Measurements from ENCODE around the gene C1QTNF4. TPM values are rescaled to one million over a fixed set of nuclear protein-coding genes. Genes with fewer than 3 reads are reported as not detected.
A peak's percentile ranks its signal among the peaks of the same experiment; 100 is the strongest.

C1QTNF4 gene
- total RNA-seq, 2 experiments from 2014 or later, result 0.14 TPM; not detected in 1

GRCh38 chr11:47616726-47617416 is 22.7 kb upstream of the C1QTNF4 start:
- Mint-ChIP-seq H3K27me3 (no peaks in the 10 kb centered on the region), H3K36me3 (ENCODE audit: low read depth) (peaks cover 11% of the 10 kb centered on the region), H3K27ac (no peak overlapping the region), H3K4me1 (no peaks in the 10 kb centered on the region), H3K9me3 (ENCODE audit: low read depth) (no peaks in the 10 kb centered on the region), H3K4me3 (no peak overlapping the region)
- CTCF ChIA-PET, result interaction anchor here (0.6 to 1.3 kb wide), 8 partner anchors 10 to 160 kb away, joined by 3 to 5 read pairs (median 3); no protein-coding TSS in a partner anchor
- POLR2A ChIA-PET, result interaction anchor here (0.6 to 0.7 kb wide), 3 partner anchors 22 to 166 kb away, joined by 3 to 4 read pairs (median 3); no protein-coding TSS in a partner anchor
- DNase-seq (peak; percentile 54), ATAC-seq (peak; percentile 60)
- intact Hi-C loops (cut with DNase I, micrococcal nuclease), result no loop called here

- no peak for ATAC-seq
- no peaks in the 10 kb centered on the region for H3K9me3 Mint-ChIP-seq (ENCODE audit: low read depth)
- no peak overlapping the region for H3K4me3 Mint-ChIP-seq
- intact Hi-C loops (cut with DNase I, micrococcal nuclease), result no loop called here
- H3K36me3 Mint-ChIP-seq (ENCODE audit: low read depth), result peaks cover 9% of the 10 kb centered on the region
- CTCF ChIA-PET, result interaction anchor here (1.3 kb wide), 1 partner anchor 37 kb away, joined by 5 read pairs; the partner anchor contains the start of genes KBTBD4 and NDUFS3
- DNase-seq, result no peak
- no peak overlapping the region for H3K27ac Mint-ChIP-seq
- POLR2A ChIA-PET, result no interaction called here
- H3K4me1 Mint-ChIP-seq, result no peaks in the 10 kb centered on the region
- no peaks in the 10 kb centered on the region for H3K27me3 Mint-ChIP-seq
Observed at GRCh38 chr11:47615249-47615648, 21.0 kb upstream of the C1QTNF4 start.

DNA sequence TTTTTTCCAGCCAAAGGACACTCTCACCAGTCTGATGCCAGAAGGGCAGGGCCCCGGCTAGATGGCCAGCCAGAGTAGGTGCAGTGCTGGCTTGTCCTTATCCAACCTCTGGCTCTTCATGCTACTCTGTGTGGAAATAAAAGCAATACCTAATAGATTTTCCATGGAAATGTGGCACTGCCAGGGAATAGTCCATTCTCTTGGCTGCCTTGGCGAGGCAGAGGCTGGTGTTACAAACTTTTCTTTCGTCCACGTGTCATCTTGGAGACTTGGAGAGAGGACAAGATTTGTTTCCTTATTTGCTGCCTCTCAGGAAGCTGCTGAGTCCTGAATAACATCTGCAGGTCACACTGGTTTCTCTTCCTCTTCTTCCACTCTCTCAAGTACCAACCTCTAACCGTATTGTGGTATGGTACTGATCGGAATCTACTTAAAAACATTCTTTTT is 17.2 kb upstream of the C1QTNF4 start:
- intact Hi-C loops (cut with DNase I, micrococcal nuclease), result no loop called here
- POLR2A ChIA-PET, result no interaction called here
- no peak overlapping the region for H3K4me3 Mint-ChIP-seq
- no peaks in the 10 kb centered on the region for H3K27me3 Mint-ChIP-seq
- no peak overlapping the region for H3K27ac Mint-ChIP-seq
- H3K4me1 Mint-ChIP-seq, result no peaks in the 10 kb centered on the region
- H3K9me3 Mint-ChIP-seq (ENCODE audit: low read depth), result no peaks in the 10 kb centered on the region
- no peaks in the 10 kb centered on the region for H3K36me3 Mint-ChIP-seq (ENCODE audit: low read depth)
- CTCF ChIA-PET, result interaction anchor here (0.6 to 0.7 kb wide), 2 partner anchors 74 to 1561 kb away, joined by 3 read pairs; no protein-coding TSS in a partner anchor
- no peak for DNase-seq
- no peak for ATAC-seq

DNA sequence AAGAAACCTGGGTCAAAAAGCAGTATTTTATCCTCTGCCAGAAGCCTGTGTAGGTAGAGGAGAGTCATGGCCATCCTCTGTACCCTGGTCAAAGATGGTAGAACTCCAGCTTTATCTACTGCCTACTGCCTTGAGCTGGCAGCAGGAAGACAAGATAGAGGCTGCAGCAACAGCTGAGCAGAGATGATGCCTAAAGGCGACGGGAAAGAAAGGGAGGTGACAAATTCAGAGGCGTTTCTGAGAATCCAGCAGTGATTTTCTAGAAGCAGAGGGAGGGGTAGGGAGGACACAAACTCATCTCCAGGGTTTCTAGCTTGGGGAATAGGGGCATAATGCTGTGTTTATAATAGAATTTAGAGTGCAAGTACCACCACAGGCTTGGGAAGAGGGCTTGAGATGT is 15.5 kb upstream of the C1QTNF4 start:
- peak overlapping the region; percentile 69 for H3K27ac Mint-ChIP-seq
- H3K27me3 Mint-ChIP-seq, result no peaks in the 10 kb centered on the region
- no peak overlapping the region for H3K4me3 Mint-ChIP-seq
- no peaks in the 10 kb centered on the region for H3K4me1 Mint-ChIP-seq
- ChIA-PET CTCF (interaction anchor here (0.6 kb wide), 1 partner anchor 88 kb away, joined by 3 read pairs; no protein-coding TSS in a partner anchor), POLR2A (no interaction called here)
- DNase-seq (no peak), ATAC-seq (no peak)
- H3K9me3 Mint-ChIP-seq (ENCODE audit: low read depth), result no peaks in the 10 kb centered on the region
- no peaks in the 10 kb centered on the region for H3K36me3 Mint-ChIP-seq (ENCODE audit: low read depth)
- intact Hi-C loops (cut with DNase I, micrococcal nuclease), result no loop called here

DNA sequence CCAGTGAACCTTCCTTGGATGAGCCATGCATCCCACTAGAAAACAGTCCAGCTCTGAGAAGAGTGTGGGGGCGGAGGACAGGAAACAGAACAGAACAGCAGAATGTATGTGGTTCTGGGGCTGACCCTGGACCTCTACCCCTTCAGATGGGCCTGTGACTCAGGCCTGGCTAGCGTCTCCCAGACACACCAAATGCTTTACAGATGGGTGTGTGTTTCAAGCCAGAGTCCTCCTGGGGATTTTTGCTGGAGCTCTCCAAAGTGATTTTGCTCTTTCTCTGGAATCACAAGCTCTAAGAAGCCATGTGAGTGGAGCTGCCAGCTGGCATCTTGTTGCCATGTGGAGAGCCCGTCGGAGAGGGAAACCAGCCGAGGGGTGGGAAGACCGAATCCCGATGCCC is 13.2 kb upstream of the C1QTNF4 start:
- intact Hi-C loops (cut with DNase I, micrococcal nuclease), result no loop called here
- no peak for DNase-seq
- H3K4me3 Mint-ChIP-seq, result no peak overlapping the region
- ATAC-seq, result no peak
- H3K27me3 Mint-ChIP-seq, result no peaks in the 10 kb centered on the region
- no peaks in the 10 kb centered on the region for H3K4me1 Mint-ChIP-seq
- no peaks in the 10 kb centered on the region for H3K36me3 Mint-ChIP-seq (ENCODE audit: low read depth)
- no peak overlapping the region for H3K27ac Mint-ChIP-seq
- H3K9me3 Mint-ChIP-seq (ENCODE audit: low read depth), result no peaks in the 10 kb centered on the region
- ChIA-PET CTCF (interaction anchor here (0.6 to 1.3 kb wide), 3 partner anchors 13 to 90 kb away, joined by 3 to 4 read pairs (median 3); no protein-coding TSS in a partner anchor), POLR2A (interaction anchor here (0.5 to 0.6 kb wide), 2 partner anchors 25 to 996 kb away, joined by 4 to 10 read pairs; no protein-coding TSS in a partner anchor)

GRCh38 chr11:47606731-47607130 is 12.5 kb upstream of the C1QTNF4 start:
- POLR2A ChIA-PET, result no interaction called here
- Mint-ChIP-seq H3K4me3 (no peak overlapping the region), H3K36me3 (ENCODE audit: low read depth) (no peaks in the 10 kb centered on the region), H3K27ac (no peak overlapping the region), H3K27me3 (no peaks in the 10 kb centered on the region), H3K4me1 (no peaks in the 10 kb centered on the region), H3K9me3 (ENCODE audit: low read depth) (no peaks in the 10 kb centered on the region)
- CTCF ChIA-PET, result interaction anchor here (1.1 to 1.5 kb wide), 3 partner anchors 10 to 51 kb away, joined by 3 to 4 read pairs (median 3); no protein-coding TSS in a partner anchor
- DNase-seq, result no peak
- ATAC-seq, result no peak
- intact Hi-C loops (cut with DNase I, micrococcal nuclease), result no loop called here

DNA sequence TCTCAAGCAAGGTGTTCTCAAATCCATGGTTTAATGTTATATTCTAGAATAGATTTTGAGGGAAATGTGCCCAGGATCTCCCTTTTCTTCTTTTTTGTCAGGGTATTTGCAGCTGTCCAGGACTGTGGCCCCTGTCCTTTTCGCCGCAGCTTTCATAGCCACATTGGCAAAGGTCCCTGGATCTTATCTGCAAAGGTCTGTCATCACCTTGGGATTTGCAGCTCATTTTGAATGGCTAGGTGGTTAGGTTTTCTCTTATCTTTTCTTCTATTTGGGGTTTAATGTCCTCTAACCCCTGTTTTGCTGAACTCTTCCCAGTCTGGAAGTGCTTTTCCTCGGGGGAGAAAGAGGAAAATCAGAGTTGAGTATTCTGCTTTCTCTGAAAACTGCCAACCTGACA is 11.7 kb upstream of the C1QTNF4 start:
- Mint-ChIP-seq H3K36me3 (ENCODE audit: low read depth) (no peaks in the 10 kb centered on the region), H3K4me3 (no peak overlapping the region), H3K9me3 (ENCODE audit: low read depth) (no peaks in the 10 kb centered on the region), H3K27me3 (no peaks in the 10 kb centered on the region), H3K27ac (no peak overlapping the region), H3K4me1 (no peaks in the 10 kb centered on the region)
- ChIA-PET CTCF (interaction anchor here (1.3 to 1.5 kb wide), 2 partner anchors 10 kb away, joined by 3 to 4 read pairs; no protein-coding TSS in a partner anchor), POLR2A (no interaction called here)
- DNase-seq, result no peak
- intact Hi-C loops (cut with DNase I, micrococcal nuclease), result no loop called here
- ATAC-seq, result no peak

DNA sequence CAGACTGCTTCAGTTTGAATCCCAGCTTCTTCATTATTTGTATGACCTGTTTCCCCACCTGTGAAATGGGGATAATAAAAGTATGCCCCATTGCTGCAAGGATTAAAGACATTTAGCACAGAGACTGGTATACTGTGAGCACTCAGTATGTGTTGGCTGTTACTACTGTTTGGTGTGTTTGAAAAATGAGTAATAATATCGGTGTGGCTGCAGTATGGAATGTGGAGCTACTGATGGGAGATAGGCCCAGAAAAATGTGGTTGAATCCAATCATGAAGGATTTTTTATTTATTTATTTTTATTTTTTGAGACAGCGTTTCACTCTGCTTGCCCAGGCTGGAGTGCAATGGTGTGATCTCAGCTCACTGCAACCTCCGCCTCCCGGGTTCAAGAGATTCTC is 9.1 kb upstream of the C1QTNF4 start:
- Mint-ChIP-seq H3K4me3 (no peak overlapping the region), H3K36me3 (ENCODE audit: low read depth) (no peaks in the 10 kb centered on the region), H3K9me3 (ENCODE audit: low read depth) (no peaks in the 10 kb centered on the region), H3K27ac (no peak overlapping the region), H3K4me1 (no peaks in the 10 kb centered on the region), H3K27me3 (no peaks in the 10 kb centered on the region)
- ChIA-PET CTCF (no interaction called here), POLR2A (no interaction called here)
- no peak for DNase-seq
- ATAC-seq, result no peak
- intact Hi-C loops (cut with DNase I, micrococcal nuclease), result no loop called here

DNA sequence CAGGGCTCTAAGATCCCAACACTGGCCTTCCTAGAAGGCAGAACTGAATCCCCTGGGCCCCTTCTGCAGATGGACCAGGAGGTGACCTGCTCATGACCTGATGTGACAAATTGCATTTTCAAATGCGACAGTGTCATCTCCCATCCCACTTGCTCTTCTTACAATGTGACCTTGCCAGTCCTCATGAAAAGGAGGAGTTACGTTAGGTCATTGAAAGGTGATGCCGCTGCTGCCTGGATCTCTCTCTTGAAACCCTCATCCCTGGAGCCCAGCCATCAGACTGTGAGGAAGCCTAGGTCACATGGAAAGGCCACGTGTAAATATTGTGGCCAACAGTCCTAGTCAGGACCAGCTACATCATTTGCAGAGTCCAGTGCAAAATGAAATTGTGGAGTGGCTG is 5.7 kb upstream of the C1QTNF4 start:
- Mint-ChIP-seq H3K27ac (no peak overlapping the region), H3K4me1 (no peaks in the 10 kb centered on the region), H3K36me3 (ENCODE audit: low read depth) (no peaks in the 10 kb centered on the region), H3K4me3 (no peak overlapping the region), H3K27me3 (peaks cover 6% of the 10 kb centered on the region), H3K9me3 (ENCODE audit: low read depth) (no peaks in the 10 kb centered on the region)
- CTCF ChIA-PET, result no interaction called here
- POLR2A ChIA-PET, result no interaction called here
- ATAC-seq, result no peak
- intact Hi-C loops (cut with DNase I, micrococcal nuclease), result no loop called here
- no peak for DNase-seq

DNA sequence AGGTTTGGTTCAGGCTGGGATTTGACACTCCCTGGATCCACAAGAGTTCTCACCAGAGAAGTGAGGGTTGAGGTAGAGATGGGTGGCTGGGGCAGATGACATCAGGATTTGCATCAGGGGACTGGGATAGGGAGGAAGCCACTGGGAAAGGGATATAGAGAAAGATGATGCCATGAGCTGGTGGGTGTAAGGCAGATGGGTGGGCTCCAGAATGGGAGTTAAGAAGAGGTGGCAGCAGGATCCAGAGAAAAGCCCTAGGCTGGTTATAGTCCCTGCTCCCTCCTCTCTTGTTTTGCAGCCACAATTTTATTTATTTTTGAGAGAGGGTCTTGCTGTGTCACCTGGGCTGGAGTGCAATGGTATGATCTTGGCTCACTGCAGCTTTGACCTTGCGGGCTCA is 1.8 kb upstream of the C1QTNF4 start:
- DNase-seq, result no peak
- CTCF ChIA-PET, result interaction anchor here (0.8 to 1.3 kb wide), 2 partner anchors 10 to 38 kb away, joined by 3 read pairs; no protein-coding TSS in a partner anchor
- intact Hi-C loops (cut with DNase I, micrococcal nuclease), result no loop called here
- POLR2A ChIA-PET, result interaction anchor here (0.7 kb wide), 1 partner anchor 41 kb away, joined by 3 read pairs; no protein-coding TSS in a partner anchor
- Mint-ChIP-seq H3K27me3 (peaks cover 29% of the 10 kb centered on the region), H3K36me3 (ENCODE audit: low read depth) (no peaks in the 10 kb centered on the region), H3K4me3 (no peak overlapping the region), H3K27ac (no peak overlapping the region), H3K9me3 (ENCODE audit: low read depth) (no peaks in the 10 kb centered on the region), H3K4me1 (peaks cover 4% of the 10 kb centered on the region)
- no peak for ATAC-seq

DNA sequence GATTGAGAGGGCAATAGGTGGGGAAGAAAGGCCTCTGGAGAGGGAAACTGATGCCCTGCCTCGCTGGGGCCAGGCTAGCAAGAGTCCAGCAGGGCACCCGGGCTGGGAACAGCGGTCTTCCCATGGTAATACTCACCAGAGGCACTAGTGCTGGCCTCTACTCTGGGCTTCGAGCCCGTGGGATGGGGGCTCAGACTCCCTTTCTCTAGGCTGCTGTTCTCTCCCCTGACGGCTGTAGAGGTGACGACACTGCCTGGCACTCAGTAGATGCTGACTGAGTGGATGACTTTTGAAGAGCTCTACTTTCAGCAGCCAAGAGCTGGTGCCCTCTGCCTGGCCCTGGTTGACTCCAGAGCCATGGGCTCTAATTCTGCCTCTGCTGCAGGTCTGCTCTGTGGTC is 818 bp upstream of the C1QTNF4 start:
- ATAC-seq, result no peak
- Mint-ChIP-seq H3K27ac (no peak overlapping the region), H3K4me3 (no peak overlapping the region), H3K4me1 (peaks cover 4% of the 10 kb centered on the region), H3K36me3 (ENCODE audit: low read depth) (no peaks in the 10 kb centered on the region), H3K9me3 (ENCODE audit: low read depth) (no peaks in the 10 kb centered on the region), H3K27me3 (peaks cover 29% of the 10 kb centered on the region)
- intact Hi-C loops (cut with DNase I, micrococcal nuclease), result no loop called here
- ChIA-PET POLR2A (interaction anchor here (0.6 kb wide), 2 partner anchors 21 to 295 kb away, joined by 4 to 6 read pairs; no protein-coding TSS in a partner anchor), CTCF (interaction anchor here (1.1 to 1.3 kb wide), 2 partner anchors 11 to 13 kb away, joined by 3 to 4 read pairs; no protein-coding TSS in a partner anchor)
- no peak for DNase-seq

DNA sequence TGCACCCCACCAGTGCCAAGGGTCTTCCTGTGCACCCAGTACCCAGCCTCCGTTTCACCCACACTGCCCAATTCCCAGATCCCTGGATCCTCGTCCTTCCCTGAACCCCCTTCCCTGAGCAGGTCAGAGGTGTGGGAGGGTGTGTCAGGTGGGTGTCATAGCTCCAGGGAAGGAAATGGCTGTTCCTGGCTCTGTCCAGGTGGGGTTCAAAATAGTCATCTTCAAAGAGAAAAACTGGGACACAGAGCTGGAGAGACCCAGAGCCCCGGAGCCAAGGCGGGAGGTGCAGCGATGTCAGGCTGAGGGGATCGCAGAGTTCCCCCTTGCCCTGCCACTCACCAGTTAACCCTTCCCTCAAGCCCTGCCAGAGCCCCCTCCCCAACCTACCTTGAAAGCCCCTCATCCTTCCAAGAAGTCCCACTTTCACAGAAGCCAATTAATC is 698 bp downstream of the C1QTNF4 start:
- H3K27me3 Mint-ChIP-seq, result peaks cover 29% of the 10 kb centered on the region
- H3K27ac Mint-ChIP-seq, result no peak overlapping the region
- H3K36me3 Mint-ChIP-seq (ENCODE audit: low read depth), result no peaks in the 10 kb centered on the region
- no peak overlapping the region for H3K4me3 Mint-ChIP-seq
- intact Hi-C loops (cut with DNase I, micrococcal nuclease), result no loop called here
- ChIA-PET CTCF (interaction anchor here (0.8 to 1.4 kb wide), 3 partner anchors 77 to 220 kb away, joined by 3 read pairs; no protein-coding TSS in a partner anchor), POLR2A (interaction anchor here (0.7 to 1.3 kb wide), 2 partner anchors 15 to 360 kb away, joined by 3 read pairs; no protein-coding TSS in a partner anchor)
- H3K4me1 Mint-ChIP-seq, result peaks cover 4% of the 10 kb centered on the region
- DNase-seq, result no peak
- H3K9me3 Mint-ChIP-seq (ENCODE audit: low read depth), result no peaks in the 10 kb centered on the region
- no peak for ATAC-seq

Measured in activated CD4-positive, alpha-beta T cell treated with anti-CD3 and anti-CD28 coated beads for 36 hours (primary cell).